ENCODE data around the gene ZNF595.
"Not testable (repeated sequence)": the region's sequence is repeated elsewhere in the genome, so short reads cannot be mapped to it uniquely, and the experiment has no call there.

The ZNF595 gene

GRCh38 chr4:52804-53479 is at the start of gene ZNF595:
Gene ZNF595 (plus strand): TSS chr4:53321. CDS start chr4:53489, 168 bp downstream.
- peak; percentile 29 for DNase-seq

- DNase-seq = not testable (repeated sequence)
Measured at GRCh38 chr4:9937-10870, 42.9 kb upstream of the ZNF595 start.

- DNase-seq = not testable (repeated sequence)
Measured at GRCh38 chr4:11095-11815, 41.9 kb upstream of the ZNF595 start.

GRCh38 chr4:11816-12417 is 41.2 kb upstream of the ZNF595 start:
- peak; percentile 20 for DNase-seq

- not testable (repeated sequence) for DNase-seq
Measured at GRCh38 chr4:18128-18527, 35.0 kb upstream of the ZNF595 start.

- DNase-seq = not testable (repeated sequence)
Measured at GRCh38 chr4:18589-18988, 34.5 kb upstream of the ZNF595 start.

GRCh38 chr4:22882-23281 is 30.2 kb upstream of the ZNF595 start:
- not testable (repeated sequence) for DNase-seq

- not testable (repeated sequence) for DNase-seq
Measured at GRCh38 chr4:24359-24758, 28.8 kb upstream of the ZNF595 start.

- DNase-seq = not testable (repeated sequence)
Measured at GRCh38 chr4:27501-27900, 25.6 kb upstream of the ZNF595 start.

- DNase-seq = peak; percentile 36
Measured at GRCh38 chr4:28767-29542, 24.2 kb upstream of the ZNF595 start.

GRCh38 chr4:33314-33713 is 19.8 kb upstream of the ZNF595 start:
- DNase-seq = not testable (repeated sequence)

- DNase-seq = not testable (repeated sequence)
Measured at GRCh38 chr4:36559-37415, 16.3 kb upstream of the ZNF595 start.

- not testable (repeated sequence) for DNase-seq
Measured at GRCh38 chr4:38202-38601, 14.9 kb upstream of the ZNF595 start.

GRCh38 chr4:43375-43774 is 9.7 kb upstream of the ZNF595 start:
- DNase-seq = not testable (repeated sequence)

- not testable (repeated sequence) for DNase-seq
Measured at GRCh38 chr4:51253-51652, 1.9 kb upstream of the ZNF595 start.

- DNase-seq = peak; percentile 43
Measured at GRCh38 chr4:51655-52277, 1.4 kb upstream of the ZNF595 start.

GRCh38 chr4:53521-53920 is 400 bp downstream of the ZNF595 start:
- DNase-seq = not testable (repeated sequence)

- not testable (repeated sequence) for DNase-seq
Measured at GRCh38 chr4:64733-65132, 11.6 kb downstream of the ZNF595 start.

GRCh38 chr4:71830-72229 is 18.7 kb downstream of the ZNF595 start:
- DNase-seq = no peak

GRCh38 chr4:85951-86350 is 32.8 kb downstream of the ZNF595 start:
- DNase-seq = no peak
